ENCODE data around the gene COL20A1.

DNA sequence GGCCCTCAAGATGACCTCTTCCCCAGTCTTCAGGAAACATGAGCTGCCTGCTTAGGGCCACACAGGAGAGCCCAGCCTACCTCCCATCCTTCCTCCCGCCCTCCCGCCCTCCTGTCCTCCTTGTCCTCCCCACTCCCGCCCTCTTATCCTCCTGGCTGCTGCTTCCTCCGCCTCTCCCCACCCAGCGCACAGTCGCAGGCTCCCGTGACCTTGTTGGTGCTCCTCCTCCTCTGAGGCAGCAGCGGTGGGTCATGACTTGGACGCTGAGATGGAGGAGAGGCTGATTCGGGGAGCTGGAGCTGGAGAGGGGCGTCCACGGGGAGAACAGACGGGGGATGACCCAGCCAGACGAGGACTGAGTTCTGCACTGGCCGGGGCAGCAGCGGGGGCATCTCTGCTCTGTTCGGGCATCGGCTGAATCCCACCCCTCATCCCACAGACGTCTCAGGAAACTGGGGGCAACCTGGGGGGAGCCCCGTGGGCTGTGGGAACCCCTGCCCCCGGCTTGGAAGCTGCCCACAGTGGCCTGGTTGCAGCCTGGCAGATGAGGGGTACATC is 35.8 kb downstream of the COL20A1 start:
- TF ChIP-seq, protein P1, sequence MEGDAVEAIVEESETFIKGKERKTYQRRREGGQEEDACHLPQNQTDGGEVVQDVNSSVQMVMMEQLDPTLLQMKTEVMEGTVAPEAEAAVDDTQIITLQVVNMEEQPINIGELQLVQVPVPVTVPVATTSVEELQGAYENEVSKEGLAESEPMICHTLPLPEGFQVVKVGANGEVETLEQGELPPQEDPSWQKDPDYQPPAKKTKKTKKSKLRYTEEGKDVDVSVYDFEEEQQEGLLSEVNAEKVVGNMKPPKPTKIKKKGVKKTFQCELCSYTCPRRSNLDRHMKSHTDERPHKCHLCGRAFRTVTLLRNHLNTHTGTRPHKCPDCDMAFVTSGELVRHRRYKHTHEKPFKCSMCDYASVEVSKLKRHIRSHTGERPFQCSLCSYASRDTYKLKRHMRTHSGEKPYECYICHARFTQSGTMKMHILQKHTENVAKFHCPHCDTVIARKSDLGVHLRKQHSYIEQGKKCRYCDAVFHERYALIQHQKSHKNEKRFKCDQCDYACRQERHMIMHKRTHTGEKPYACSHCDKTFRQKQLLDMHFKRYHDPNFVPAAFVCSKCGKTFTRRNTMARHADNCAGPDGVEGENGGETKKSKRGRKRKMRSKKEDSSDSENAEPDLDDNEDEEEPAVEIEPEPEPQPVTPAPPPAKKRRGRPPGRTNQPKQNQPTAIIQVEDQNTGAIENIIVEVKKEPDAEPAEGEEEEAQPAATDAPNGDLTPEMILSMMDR (IDR thresholded peaks at IDR 0.05): no peak
- no peak for TF ChIP-seq POLR2A (IDR thresholded peaks at IDR 0.05)

Data from testis (tissue), 2 donors.